DOHH2 (cell line): ENCODE measurements around the gene ZNF235.
"Not testable (repeated sequence)": the region's sequence is repeated elsewhere in the genome, so short reads cannot be mapped to it uniquely, and the experiment has no call there.

Experiments used
- H3F3A ChIP-seq: fragments of 200-600 bp; sonication (generic), shearing (Covaris generic); 2 replicates; pipeline ENCODE4 v1.6.0; 2016; ENCODE audit warnings: antibody characterized with exemption, mild to moderate bottlenecking; ENCODE audit not compliant: control insufficient read depth, insufficient read depth
- H3K27ac ChIP-seq: fragments of 200-600 bp; sonication (generic); 2 replicates; pipeline ENCODE4 v1.5.1; 2014; ENCODE audit warnings: low read depth, mild to moderate bottlenecking, low read length, moderate library complexity
- H3K27me3 ChIP-seq: fragments of 200-600 bp; sonication (generic); 2 replicates; pipeline ENCODE4 v1.6.1; 2014; ENCODE audit warnings: mild to moderate bottlenecking, low read length, mixed read lengths; ENCODE audit not compliant: control insufficient read depth
- H3K36me3 ChIP-seq: fragments of 200-600 bp; sonication (generic); 2 replicates; pipeline ENCODE4 v1.6.1; 2014; ENCODE audit warnings: mild to moderate bottlenecking, low read length, moderate library complexity, mixed read lengths; ENCODE audit not compliant: control insufficient read depth
- H3K4me1 ChIP-seq: fragments of 200-600 bp; sonication (generic); 2 replicates; pipeline ENCODE4 v1.6.1; 2014; ENCODE audit warnings: mild to moderate bottlenecking, low read length, mixed read lengths; ENCODE audit not compliant: control insufficient read depth
- H3K4me2 ChIP-seq: fragments of 200-600 bp; sonication (generic); 2 replicates; pipeline ENCODE4 v1.6.0; 2014; ENCODE audit warnings: mild to moderate bottlenecking, low read length, moderate library complexity
- H3K4me3 ChIP-seq: fragments of 200-600 bp; sonication (generic); 2 replicates; pipeline ENCODE4 v1.5.1; 2014; ENCODE audit warnings: mild to moderate bottlenecking, low read length, mixed read lengths
- H3K79me2 ChIP-seq: fragments of 200-600 bp; sonication (generic); 2 replicates; pipeline ENCODE4 v1.6.1; 2014; ENCODE audit warnings: mild to moderate bottlenecking, low read length, mixed read lengths; ENCODE audit not compliant: control insufficient read depth
- H3K9me2 ChIP-seq: fragments of 200-600 bp; sonication (generic); replicated peaks from 2 replicates; pipeline ENCODE4 v1.6.1; 2014; ENCODE audit warnings: mild to moderate bottlenecking, low read length, mixed read lengths; ENCODE audit not compliant: control insufficient read depth
- H3K9me3 ChIP-seq: fragments of 200-600 bp; sonication (generic); 2 replicates; pipeline ENCODE4 v1.6.1; 2014; ENCODE audit warnings: antibody characterized with exemption, low read length, mixed read lengths; ENCODE audit not compliant: control insufficient read depth, insufficient read depth
- H4K20me1 ChIP-seq: fragments of 200-600 bp; sonication (generic); 2 replicates; pipeline ENCODE4 v1.6.0; 2014; ENCODE audit warnings: low read depth, mild to moderate bottlenecking, antibody characterized with exemption, low read length, moderate library complexity; ENCODE audit not compliant: control insufficient read depth, insufficient read depth
- CTCF ChIP-seq: fragments of 200-600 bp; sonication (generic); IDR thresholded peaks from one replicate; pipeline ENCODE4 v1.5.1; 2014; ENCODE audit warnings: antibody characterized with exemption, mild to moderate bottlenecking, low read depth, low read length; ENCODE audit not compliant: poor library complexity, severe bottlenecking
- EZH2phosphoT487 ChIP-seq: fragments of 200-600 bp; sonication (generic); IDR thresholded peaks from 2 replicates; pipeline ENCODE4 v1.6.1; 2017; ENCODE audit warnings: borderline replicate concordance, mild to moderate bottlenecking, antibody characterized with exemption, low read length, moderate library complexity, mixed read lengths

The ZNF235 gene

GRCh38 chr19:44255705-44256411, 49.0 kb downstream of the ZNF235 start:
- Histone ChIP-seq H3K27me3 (no peaks in the 10 kb centered on the region), H3K4me3 (no peak overlapping the region), H3K4me2 (no peak overlapping the region), H3K79me2 (no peaks in the 10 kb centered on the region), H3K4me1 (no peaks in the 10 kb centered on the region), H3K9me3 (no peaks in the 10 kb centered on the region; the same call in 1 of the 2 replicates), H3K9me2 (no peaks in the 10 kb centered on the region), H3K27ac (no peak overlapping the region), H4K20me1 (no peaks in the 10 kb centered on the region), H3K36me3 (no peaks in the 10 kb centered on the region), H3F3A (no peaks in the 10 kb centered on the region)
- TF ChIP-seq EZH2phosphoT487 (no peak), CTCF (no peak)

- H3F3A ChIP-seq, result no peaks in the 10 kb centered on the region
- no peak overlapping the region for H3K4me3 ChIP-seq
- H4K20me1 ChIP-seq, result no peaks in the 10 kb centered on the region
- no peaks in the 10 kb centered on the region for H3K27me3 ChIP-seq
- peaks cover 2% of the 10 kb centered on the region; the same call in 1 of the 2 replicates for H3K9me3 ChIP-seq
- H3K9me2 ChIP-seq, result no peaks in the 10 kb centered on the region
- no peak overlapping the region for H3K27ac ChIP-seq
- H3K4me1 ChIP-seq, result no peaks in the 10 kb centered on the region
- TF ChIP-seq CTCF, result no peak
- TF ChIP-seq EZH2phosphoT487, result no peak
- H3K4me2 ChIP-seq, result no peak overlapping the region
- no peaks in the 10 kb centered on the region for H3K79me2 ChIP-seq
- H3K36me3 ChIP-seq, result no peaks in the 10 kb centered on the region
Observed at GRCh38 chr19:44254496-44254895, 50.3 kb downstream of the ZNF235 start.

GRCh38 chr19:44253392-44253791, 51.4 kb downstream of the ZNF235 start:
- not testable (repeated sequence) for H3K4me1 ChIP-seq, H3K27ac ChIP-seq, H4K20me1 ChIP-seq, H3K4me2 ChIP-seq, H3K27me3 ChIP-seq, H3K4me3 ChIP-seq, H3K9me2 ChIP-seq, H3K36me3 ChIP-seq, H3F3A ChIP-seq, H3K9me3 ChIP-seq, H3K79me2 ChIP-seq

- not testable (repeated sequence) for H4K20me1 ChIP-seq, H3K4me3 ChIP-seq, H3K9me3 ChIP-seq, H3K4me2 ChIP-seq, H3K27ac ChIP-seq, H3K36me3 ChIP-seq, H3K4me1 ChIP-seq, H3F3A ChIP-seq, H3K27me3 ChIP-seq, H3K9me2 ChIP-seq, H3K79me2 ChIP-seq
Observed at GRCh38 chr19:44252332-44252731, 52.5 kb downstream of the ZNF235 start.
